Spleen (tissue), 11 donors: ENCODE results near the gene STK39. TPM values are rescaled to one million over a fixed set of nuclear protein-coding genes. Genes with fewer than 3 reads are reported as not detected.

Source experiments
- DNase-seq: peaks from one replicate; pipeline ENCODE4 v3.0.0-alpha.2; 2020
- H3K27ac ChIP-seq, 8 donors: fragments of 200-600 bp; sonication (generic) in 7 of 8; 1 replicate in 4 of 8; 2 replicates in 4 of 8; pipeline versions ENCODE4 v1.5.0 to v1.8.0; 2016 to 2021; ENCODE audit warnings: inconsistent platforms in 4 of 8, mild to moderate bottlenecking in 4 of 8, moderate library complexity in 1 of 8
- H3K27me3 ChIP-seq, 7 donors: fragments of 200-600 bp; sonication (generic) in 6 of 7; replicated peaks in 1 of 7; 1 replicate in 4 of 7; 2 replicates in 3 of 7; pipeline versions ENCODE4 v1.5.0 to v1.8.0; 2016 to 2021; ENCODE audit warnings: inconsistent platforms in 3 of 7, mild to moderate bottlenecking in 1 of 7
- H3K36me3 ChIP-seq, 6 donors: fragments of 200-600 bp; sonication (generic) in 5 of 6; 1 replicate in 4 of 6; 2 replicates in 2 of 6; pipeline versions ENCODE4 v1.5.0 to v1.8.0; 2016 to 2021; ENCODE audit warnings: inconsistent platforms in 2 of 6
- H3K4me1 ChIP-seq, 6 donors: fragments of 200-600 bp; sonication (generic) in 5 of 6; 1 replicate in 3 of 6; 2 replicates in 3 of 6; pipeline versions ENCODE4 v1.5.0 to v1.8.0; 2016 to 2021; ENCODE audit warnings: inconsistent platforms in 3 of 6
- H3K4me3 ChIP-seq, 8 donors: fragments of 200-600 bp; sonication (generic) in 7 of 8; 1 replicate in 4 of 8; 2 replicates in 4 of 8; pipeline versions ENCODE4 v1.5.0 to v1.8.0; 2016 to 2021; ENCODE audit warnings: inconsistent platforms in 4 of 8, mild to moderate bottlenecking in 4 of 8, moderate library complexity in 2 of 8
- H3K9me3 ChIP-seq, 8 donors: fragments of 200-600 bp; sonication (generic) in 7 of 8; 1 replicate in 4 of 8; 2 replicates in 4 of 8; pipeline versions ENCODE4 v1.5.0 to v1.8.0; 2016 to 2021; ENCODE audit warnings: inconsistent platforms in 4 of 8
- CTCF ChIP-seq, 11 experiments: fragments of 200-600 bp in 7 of 11; fragments of 450-650 bp in 4 of 11; sonication (generic) in 4 of 11; IDR thresholded peaks in 8 of 11; conservative IDR thresholded peaks in 3 of 11; 1 replicate in 7 of 11; 2 replicates in 4 of 11; pipeline versions ENCODE4 v1.4.0 to v1.8.0; 2016 to 2021; ENCODE audit warnings: antibody characterized with exemption in 11 of 11, inconsistent platforms in 4 of 11, mild to moderate bottlenecking in 1 of 11
- POLR2A ChIP-seq, 3 donors: fragments of 450-650 bp; IDR thresholded peaks; one replicate each; pipeline ENCODE4 v1.5.1; 2017; ENCODE audit warnings: antibody characterized with exemption in 3 of 3, mild to moderate bottlenecking in 1 of 3
- POLR2AphosphoS5 ChIP-seq, 3 donors: sonication (generic); formaldehyde crosslinking; IDR thresholded peaks; one replicate each; pipeline ENCODE4 v1.5.1; 2017; ENCODE audit warnings: antibody characterized with exemption in 3 of 3
- whole genome bisulfite sequencing, 5 donors: extraction: QIAGEN DNeasy Blood & Tissue Kit in 3 of 5; methylation state at CpG; one replicate each; pipeline versions ENCODE4 v1.1.5 to v1.1.7; 2013 to 2018; 5-methylcytosine and 5-hydroxymethylcytosine counted together
- intact Hi-C: fragments of 100-400 bp; cut with DNase I; formaldehyde crosslinking; loops from one replicate; pipeline ENCODE4 v1.15.0; 2023; ENCODE audit warnings: low total_unique reads
- polyA plus RNA-seq, 3 donors: library from polyadenylated mRNA; stranded (reverse); fragments of 200-250 nt; gene quantifications; one replicate each; pipeline ENCODE4 v1.2.1, GENCODE V29; 2013
- total RNA-seq, 7 donors: library from RNA; depleted of rRNA in 3 of 7; stranded (reverse); fragments of >200 nt in 3 of 7; fragmentation: NEBNext Ultra II Directional in 4 of 7; extraction: Animal tissue kit (Norgen Biotek cat#: 25700) in 4 of 7; gene quantifications; one replicate each; pipeline versions ENCODE4 v1.1.0 to v1.2.1, GENCODE V29; 2016 to 2021
- donor health status: healthy with polysubstance abuse.
- donor health status: DM: no; HTN: no; CAD: no; lungs with moderate emphysema.
- donor health status: DM: no; HTN: no; CAD: no.
- donor health status: Bipolar disorder and iron deficiency.
- donor health status: healthy.
- donor health status: DM: no; HTN: no; CAD: no.
- donor health status: DM: yes; HTN: yes; CAD: no.

The STK39 gene
- total and polyA plus RNA-seq, 10 donors, result 8.6 to 17.8 (median 11.0) TPM

DNA sequence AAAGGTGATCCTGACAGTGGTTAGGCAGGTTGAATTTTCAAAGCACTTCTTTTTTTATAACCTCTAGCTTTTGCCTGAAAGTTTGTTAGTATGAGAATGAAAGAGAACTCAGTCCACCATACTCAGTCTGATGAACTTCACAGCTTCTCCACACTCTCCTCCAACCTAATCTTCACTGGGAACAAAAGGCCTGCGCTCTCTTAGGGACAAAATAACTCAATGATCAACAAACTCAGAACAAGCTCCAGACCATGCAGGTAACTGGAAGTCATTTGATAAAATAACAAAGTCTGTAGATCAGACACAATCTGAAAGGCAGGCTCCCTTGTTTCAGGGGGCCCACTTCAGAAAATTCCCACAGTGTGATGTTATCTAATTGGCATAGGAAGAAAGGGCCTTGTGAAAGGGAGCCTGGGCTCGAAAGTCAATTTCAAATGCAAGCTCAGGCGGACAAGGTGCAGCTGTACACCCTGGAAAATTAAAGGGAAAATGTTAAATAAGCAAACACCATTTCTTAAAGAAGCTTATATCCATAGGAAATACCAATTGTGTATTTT, 142.2 kb downstream of the STK39 start:
- Histone ChIP-seq H3K36me3 (peaks cover 0 to 37% (median 0%) of the 10 kb centered on the region in 6 donors), H3K27ac (no peak overlapping the region), H3K27me3 (no peaks in the 10 kb centered on the region), H3K4me3 (no peak overlapping the region), H3K4me1 (no peaks in the 10 kb centered on the region), H3K9me3 (peaks cover 0 to 3% (median 0%) of the 10 kb centered on the region in 8 donors)
- DNase-seq, result no peak
- no peak for TF ChIP-seq POLR2AphosphoS5 (IDR thresholded peaks at IDR 0.05)
- TF ChIP-seq CTCF (IDR thresholded peaks at IDR 0.05 in 8 of 11, conservative IDR thresholded peaks at IDR 0.05 in 3 of 11), result no peak
- TF ChIP-seq POLR2A (IDR thresholded peaks at IDR 0.05), result no peak
- intact Hi-C loops, result no loop called here
- 91 to 97% (median 95%) methylated on average over 3 of the region's 3 CpGs for WGBS, 5 donors

DNA sequence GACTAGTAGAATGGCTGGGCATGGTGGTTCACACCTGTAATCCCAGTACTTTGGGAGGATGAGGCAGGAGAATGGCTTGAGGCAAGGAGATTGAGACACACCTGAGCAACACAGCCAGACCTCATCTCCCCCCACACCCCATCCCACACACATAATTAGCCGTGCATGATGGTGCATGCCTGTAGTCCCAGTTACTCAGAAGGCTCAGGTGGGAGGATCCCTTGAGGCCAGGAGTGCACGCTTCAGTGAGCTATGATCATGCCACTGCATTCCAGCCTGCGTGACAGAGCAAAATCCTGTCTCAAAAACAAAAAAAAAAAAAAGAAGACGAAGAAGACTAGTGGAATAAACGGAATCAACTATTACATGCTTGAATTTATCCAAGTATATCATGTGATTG, 150.0 kb downstream of the STK39 start:
- intact Hi-C loops, result no loop called here
- H3K27me3 ChIP-seq, result no peaks in the 10 kb centered on the region
- H3K36me3 ChIP-seq, result peaks cover 0 to 27% (median 0%) of the 10 kb centered on the region in 6 donors
- no peak overlapping the region for H3K27ac ChIP-seq
- no peak overlapping the region for H3K4me3 ChIP-seq
- TF ChIP-seq POLR2AphosphoS5 (IDR thresholded peaks at IDR 0.05), result no peak
- TF ChIP-seq POLR2A (IDR thresholded peaks at IDR 0.05), result no peak
- no peak for TF ChIP-seq CTCF (IDR thresholded peaks at IDR 0.05 in 8 of 11, conservative IDR thresholded peaks at IDR 0.05 in 3 of 11)
- no peak for DNase-seq
- 86 to 94% (median 90%) methylated on average over 5 of the region's 5 CpGs for WGBS, 5 donors
- H3K9me3 ChIP-seq, result peaks cover 0 to 3% (median 0%) of the 10 kb centered on the region in 8 donors
- no peaks in the 10 kb centered on the region for H3K4me1 ChIP-seq

- TF ChIP-seq POLR2A (IDR thresholded peaks at IDR 0.05) (no peak), CTCF (IDR thresholded peaks at IDR 0.05 in 8 of 11, conservative IDR thresholded peaks at IDR 0.05 in 3 of 11) (no peak), POLR2AphosphoS5 (IDR thresholded peaks at IDR 0.05) (no peak)
- intact Hi-C loops, result no loop called here
- H3K27me3 ChIP-seq, result no peaks in the 10 kb centered on the region
- peaks cover 0 to 18% (median 0%) of the 10 kb centered on the region in 6 donors for H3K36me3 ChIP-seq
- H3K4me1 ChIP-seq, result no peaks in the 10 kb centered on the region
- H3K9me3 ChIP-seq, result peaks cover 0 to 3% (median 0%) of the 10 kb centered on the region in 8 donors
- H3K4me3 ChIP-seq, result no peak overlapping the region
- DNase-seq, result no peak
- 88 to 93% (median 90%) methylated on average over 3 of the region's 3 CpGs for WGBS, 5 donors
- no peak overlapping the region for H3K27ac ChIP-seq
Measured at GRCh38 chr2:168096158-168096557, 151.2 kb downstream of the STK39 start.

GRCh38 chr2:168091986-168092385, 155.4 kb downstream of the STK39 start:
- TF ChIP-seq POLR2AphosphoS5 (IDR thresholded peaks at IDR 0.05) (no peak), POLR2A (IDR thresholded peaks at IDR 0.05) (no peak)
- H3K4me3 ChIP-seq, result no peak overlapping the region
- H3K9me3 ChIP-seq, result no peaks in the 10 kb centered on the region
- WGBS, 5 donors, result 88 to 96% (median 92%) methylated on average over 2 of the region's 2 CpGs
- H3K4me1 ChIP-seq, result peaks cover 0 to 25% (median 7%) of the 10 kb centered on the region in 6 donors
- H3K36me3 ChIP-seq, result peaks cover 0 to 1% (median 0%) of the 10 kb centered on the region in 6 donors
- intact Hi-C loops, result no loop called here
- H3K27ac ChIP-seq, result no peak overlapping the region
- H3K27me3 ChIP-seq, result no peaks in the 10 kb centered on the region
- no peak for DNase-seq
